ENCODE measurements around the gene FRMD1.

DNA sequence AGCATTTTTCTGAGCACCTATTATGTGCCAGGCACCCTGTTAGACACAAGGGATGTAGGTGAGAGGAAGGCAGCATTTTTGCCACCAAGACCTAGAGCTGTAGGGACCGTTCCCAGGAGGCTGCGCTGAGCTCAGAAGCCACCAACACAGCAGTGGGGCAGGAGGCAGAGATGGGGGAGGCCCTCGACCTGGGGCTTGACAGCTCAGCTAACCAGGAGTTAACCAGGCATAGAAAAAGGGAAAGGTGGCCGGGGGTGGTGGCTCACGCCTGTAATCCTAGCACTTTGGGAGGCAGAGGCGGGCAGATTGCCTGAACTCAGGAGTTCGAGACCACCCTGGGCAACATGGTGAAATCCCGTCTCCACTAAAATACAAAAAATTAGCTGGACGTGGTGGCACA is 52.1 kb downstream of the FRMD1 start:
- TF ChIP-seq, protein P1, sequence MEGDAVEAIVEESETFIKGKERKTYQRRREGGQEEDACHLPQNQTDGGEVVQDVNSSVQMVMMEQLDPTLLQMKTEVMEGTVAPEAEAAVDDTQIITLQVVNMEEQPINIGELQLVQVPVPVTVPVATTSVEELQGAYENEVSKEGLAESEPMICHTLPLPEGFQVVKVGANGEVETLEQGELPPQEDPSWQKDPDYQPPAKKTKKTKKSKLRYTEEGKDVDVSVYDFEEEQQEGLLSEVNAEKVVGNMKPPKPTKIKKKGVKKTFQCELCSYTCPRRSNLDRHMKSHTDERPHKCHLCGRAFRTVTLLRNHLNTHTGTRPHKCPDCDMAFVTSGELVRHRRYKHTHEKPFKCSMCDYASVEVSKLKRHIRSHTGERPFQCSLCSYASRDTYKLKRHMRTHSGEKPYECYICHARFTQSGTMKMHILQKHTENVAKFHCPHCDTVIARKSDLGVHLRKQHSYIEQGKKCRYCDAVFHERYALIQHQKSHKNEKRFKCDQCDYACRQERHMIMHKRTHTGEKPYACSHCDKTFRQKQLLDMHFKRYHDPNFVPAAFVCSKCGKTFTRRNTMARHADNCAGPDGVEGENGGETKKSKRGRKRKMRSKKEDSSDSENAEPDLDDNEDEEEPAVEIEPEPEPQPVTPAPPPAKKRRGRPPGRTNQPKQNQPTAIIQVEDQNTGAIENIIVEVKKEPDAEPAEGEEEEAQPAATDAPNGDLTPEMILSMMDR (IDR thresholded peaks at IDR 0.05) = no peak
- TF ChIP-seq EP300 (IDR thresholded peaks at IDR 0.05) = no peak
- no peak for TF ChIP-seq POLR2A (IDR thresholded peaks at IDR 0.05)

Measured in upper lobe of left lung (tissue), 4 donors.